K562 (cell line): Measurements from ENCODE around the gene SS18L1. TPM values are rescaled to one million over a fixed set of nuclear protein-coding genes. Genes with fewer than 3 reads are reported as not detected.
A peak's percentile ranks its signal among the peaks of the same experiment; 100 is the strongest.

Experiments
- BRCA1 ChIP-seq, 2 experiments: fragments of 450-650 bp in 1 of 2; sonication (generic) in 1 of 2; formaldehyde crosslinking in 1 of 2; IDR thresholded peaks; 2 replicates each; pipeline versions ENCODE4 v1.5.0 to v1.6.1; 2017 to 2020; ENCODE audit warnings: mild to moderate bottlenecking in 1 of 2, missing genetic modification reagents in 1 of 2
- BRF1 ChIP-seq: IDR thresholded peaks from 3 replicates; pipeline ENCODE4 v1.6.1; 2011; ENCODE audit warnings: borderline replicate concordance, mild to moderate bottlenecking; ENCODE audit not compliant: insufficient read length; ENCODE audit errors: extremely low read depth
- DACH1 ChIP-seq: fragments of 450-650 bp; IDR thresholded peaks from 2 replicates; pipeline ENCODE4 v1.6.1; 2018; ENCODE audit not compliant: partially characterized antibody
- DMBX1 ChIP-seq: fragments of 250-450 bp; sonication (Bioruptor Pico); IDR thresholded peaks from 2 replicates; pipeline ENCODE4 v1.8.0; 2022; ENCODE audit warnings: inconsistent platforms, mild to moderate bottlenecking, moderate library complexity, borderline replicate concordance
- EP300 ChIP-seq: IDR thresholded peaks from 2 replicates; pipeline ENCODE4 v1.6.1; 2012; ENCODE audit warnings: low read length, improper control_type of control experiment
- ESRRB ChIP-seq: fragments of 250-450 bp; sonication (Bioruptor Pico); IDR thresholded peaks from 2 replicates; pipeline ENCODE4 v1.5.0; 2020; ENCODE audit warnings: mild to moderate bottlenecking, moderate library complexity, borderline replicate concordance
- HDAC2 ChIP-seq: fragments of 450-650 bp; IDR thresholded peaks from 2 replicates; pipeline ENCODE4 v1.6.1; 2016; ENCODE audit warnings: mild to moderate bottlenecking
- HEY1 ChIP-seq: fragments of 250-450 bp; sonication (Bioruptor Pico); IDR thresholded peaks from 2 replicates; pipeline ENCODE4 v1.5.0; 2020; ENCODE audit warnings: mild to moderate bottlenecking, moderate library complexity, borderline replicate concordance
- MBD1 ChIP-seq: fragments of 250-450 bp; sonication (Bioruptor Pico); IDR thresholded peaks from 2 replicates; pipeline ENCODE4 v1.8.0; 2022; ENCODE audit warnings: inconsistent platforms
- MBD2 ChIP-seq: sonication (generic); IDR thresholded peaks from 2 replicates; pipeline ENCODE4 v1.6.1; 2016; ENCODE audit warnings: low read depth, borderline replicate concordance
- MYNN ChIP-seq, 2 experiments: sonication (generic); formaldehyde crosslinking in 1 of 2; IDR thresholded peaks; 2 replicates each; pipeline versions ENCODE4 v1.5.0 to v1.6.1; 2016 to 2020; ENCODE audit warnings: antibody characterized with exemption in 1 of 2, missing genetic modification reagents in 1 of 2
- NFIC ChIP-seq: fragments of 450-650 bp; IDR thresholded peaks from 2 replicates; pipeline ENCODE4 v1.6.1; 2017; ENCODE audit warnings: mild to moderate bottlenecking, inconsistent platforms
- POU5F1 ChIP-seq: fragments of 150-350 bp; IDR thresholded peaks from 2 replicates; pipeline ENCODE4 v1.6.1; 2014; ENCODE audit warnings: borderline replicate concordance, low read length, low read depth, mild to moderate bottlenecking; ENCODE audit not compliant: partially characterized antibody
- SETDB1 ChIP-seq: IDR thresholded peaks from one replicate; pipeline ENCODE4 v1.6.1; 2012; ENCODE audit warnings: low read length, control low read depth, inconsistent platforms
- SLC30A9 ChIP-seq: fragments of 250-450 bp; sonication (Bioruptor Pico); IDR thresholded peaks from 2 replicates; pipeline ENCODE4 v1.8.0; 2022; ENCODE audit warnings: mild to moderate bottlenecking, moderate library complexity
- SNRNP70 ChIP-seq: fragments of 200-400 bp; formaldehyde crosslinking; optimal IDR thresholded peaks from 2 replicates; pipeline ENCODE3; 2017; ENCODE audit warnings: low read depth, low read length
- USF1 ChIP-seq: sonication (generic); formaldehyde crosslinking; IDR thresholded peaks from 2 replicates; pipeline ENCODE4 v1.9.0; 2022; ENCODE audit warnings: mild to moderate bottlenecking, missing genetic modification reagents
- ZBTB33 ChIP-seq: sonication (generic); formaldehyde crosslinking; IDR thresholded peaks from 2 replicates; pipeline ENCODE4 v1.8.1; 2023; ENCODE audit warnings: mild to moderate bottlenecking, missing genetic modification reagents
- polyA plus RNA-seq, 8 experiments: library from polyadenylated mRNA; depleted of rRNA in 4 of 8; stranded (reverse) in 5 of 8; unstranded in 3 of 8; fragments of >200 nt; fragmentation: Nextera tagmentation in 2 of 8; fragmentation: Illumina TruSeq in 1 of 8; extraction: Ambion mirVana in 2 of 8; extraction: Trizol in 1 of 8; gene quantifications; 2 replicates each; pipeline versions ENCODE4 v1.2.1 to v1.2.3, GENCODE V29; 2011 to 2014; ENCODE audit warnings: inconsistent platforms in 1 of 8, missing spikeins in 1 of 8
- total RNA-seq, 7 experiments: library from RNA; depleted of rRNA in 6 of 7; stranded (reverse); fragments of >200 nt in 6 of 7; fragmentation: Illumina TruSeq in 2 of 7; extraction: Trizol in 2 of 7; gene quantifications; 2 replicates each; pipeline versions ENCODE4 v1.2.1 to v1.2.3, GENCODE V29; 2011 to 2021; ENCODE audit warnings: low replicate concordance in 1 of 7

The SS18L1 gene
- total and polyA plus RNA-seq, 9 of the 15 experiments (the other 6 are each of a cell fraction or from before 2014, with no cell fraction given) = 2.7 to 28.3 (median 15.1) TPM

GRCh38 chr20:62182469-62183425, 39.2 kb downstream of the SS18L1 start, which contains the start of gene MTG2 (continued):
- TF ChIP-seq MBD1 (CRISPR knock-in tag) (no peak), SLC30A9 (CRISPR knock-in tag) (no peak), ZBTB33 (CRISPR knock-in tag) (no peak), DACH1 (peak; percentile 28), SETDB1 (peak; percentile 60), BRCA1 (IDR thresholded peaks at IDR 0.05) (no peak), BRCA1 (CRISPR knock-in tag; IDR thresholded peaks at IDR 0.05) (no peak), EP300 (0 out of 2 replicates have a peak, but pooled peaks have one; percentile 14), BRF1 (no peak), POU5F1 (peak; percentile 30), SNRNP70 (no peak), HDAC2 (peak; percentile 68; the same call in 1 of the 2 replicates), HEY1 (CRISPR knock-in tag) (no peak), DMBX1 (CRISPR knock-in tag) (0 out of 2 replicates have a peak, but pooled peaks have one; percentile 17), MBD2 (peak; percentile 76; the same call in 1 of the 2 replicates), USF1 (no peak), MYNN (IDR thresholded peaks at IDR 0.05) (0 out of 2 replicates have a peak, but pooled peaks have one; percentile 39), MYNN (CRISPR knock-in tag; IDR thresholded peaks at IDR 0.05) (no peak), NFIC (peak; percentile 32), ESRRB (CRISPR knock-in tag) (no peak)
